GM03348 (cell line): ENCODE data around the gene ENAH.
A peak's percentile ranks its signal among the peaks of the same experiment; 100 is the strongest.

Experiments
- DNase-seq: peaks from one replicate; pipeline ENCODE4 v3.0.0; 2012; ENCODE audit warnings: low spot score

ENAH gene

DNA sequence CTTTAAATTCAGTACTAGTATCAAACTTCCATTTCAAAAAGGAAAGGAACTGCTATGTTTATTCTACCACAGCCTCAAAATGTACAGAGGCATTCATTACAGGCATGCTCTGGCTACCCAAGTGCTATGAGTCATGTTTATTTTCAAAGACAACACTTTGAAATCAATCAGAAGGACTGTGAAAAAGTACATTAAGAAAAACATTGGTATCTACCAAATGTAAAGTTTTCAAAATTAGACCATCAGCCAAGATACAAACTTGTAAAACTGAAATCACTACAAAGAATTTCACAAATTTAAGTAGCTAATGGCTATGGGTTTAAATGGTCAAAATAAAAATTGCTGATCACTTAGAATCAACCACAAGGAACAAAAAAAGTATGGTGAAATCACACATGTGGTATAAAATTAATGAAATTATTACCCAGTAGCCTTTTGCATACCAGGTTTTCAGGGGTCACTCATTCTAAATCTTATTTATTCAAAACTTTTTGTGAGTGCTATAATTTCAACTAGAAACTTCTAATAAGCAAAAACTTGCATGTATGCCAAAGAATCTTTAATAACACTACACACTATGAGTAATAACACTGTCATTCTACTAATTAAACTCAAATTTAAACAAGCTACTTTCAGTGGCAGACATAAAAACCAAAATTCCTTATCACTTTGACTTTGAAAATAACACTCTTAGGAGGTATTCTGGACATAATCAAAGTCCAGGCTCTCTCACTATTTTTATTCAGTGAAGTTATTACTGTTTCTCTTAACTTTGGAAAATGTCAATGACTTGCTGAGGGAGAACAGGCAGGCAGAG is 49.2 kb downstream of the ENAH start:
- DNase-seq, result peak; percentile 46

DNA sequence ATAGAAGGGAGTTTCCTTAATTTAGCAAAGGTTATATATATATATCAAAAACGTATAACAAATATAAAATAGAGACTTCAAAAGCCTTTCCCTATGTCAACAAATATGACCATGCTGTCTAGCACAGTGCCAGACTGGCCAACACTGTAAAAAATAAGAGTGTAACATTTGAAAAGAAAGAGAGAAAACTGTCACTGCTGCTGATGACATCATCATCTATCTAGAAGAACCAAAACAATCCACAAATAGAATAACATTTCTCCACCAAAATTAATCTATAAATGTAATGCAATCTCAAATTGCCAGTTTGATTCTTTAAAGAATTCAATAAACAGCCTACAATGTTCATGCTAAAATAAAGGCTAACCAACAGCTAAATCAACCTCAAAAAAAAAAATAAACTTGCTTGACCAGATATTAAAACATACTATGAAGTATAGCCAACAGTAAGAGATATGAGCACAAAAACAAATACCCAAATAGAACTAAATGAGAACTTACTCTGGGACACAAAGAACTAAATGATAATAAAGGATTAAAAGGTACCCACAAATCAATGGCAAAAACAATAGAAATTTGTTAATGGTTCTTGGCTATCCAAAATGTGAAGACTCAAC is 50.2 kb downstream of the ENAH start:
- DNase-seq, result no peak

DNA sequence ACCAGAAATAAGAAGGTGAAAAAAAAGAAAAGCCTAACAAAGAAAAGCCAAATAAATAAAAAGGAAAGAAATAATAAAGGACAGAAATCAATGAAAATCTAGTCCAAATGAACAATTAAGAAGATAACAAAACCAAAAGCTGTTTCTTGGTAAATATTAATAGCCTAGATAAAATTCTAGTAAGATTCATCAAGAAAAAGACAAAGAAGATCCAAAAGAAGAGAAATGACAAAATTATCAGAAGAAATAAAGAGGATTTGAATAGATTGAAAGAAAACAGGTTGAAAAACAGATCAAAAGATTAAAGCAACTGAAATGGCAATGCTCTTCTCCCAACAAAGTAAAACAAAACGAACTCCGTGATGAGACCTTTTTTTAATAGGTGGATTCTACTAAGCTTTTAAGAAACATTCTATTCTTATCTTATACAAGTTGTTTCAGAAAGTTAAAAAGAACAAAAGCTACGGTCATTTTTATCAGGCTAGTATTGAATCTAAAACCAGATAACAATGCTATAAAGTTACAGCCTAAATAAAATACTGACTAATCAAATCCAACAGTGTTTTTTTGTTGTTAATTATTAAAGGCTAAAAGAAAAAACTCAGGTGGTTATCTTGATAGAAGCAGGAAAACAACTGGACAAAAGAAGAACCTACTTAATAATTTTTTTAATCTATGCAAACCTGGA is 50.9 kb downstream of the ENAH start:
- DNase-seq, result no peak

DNA sequence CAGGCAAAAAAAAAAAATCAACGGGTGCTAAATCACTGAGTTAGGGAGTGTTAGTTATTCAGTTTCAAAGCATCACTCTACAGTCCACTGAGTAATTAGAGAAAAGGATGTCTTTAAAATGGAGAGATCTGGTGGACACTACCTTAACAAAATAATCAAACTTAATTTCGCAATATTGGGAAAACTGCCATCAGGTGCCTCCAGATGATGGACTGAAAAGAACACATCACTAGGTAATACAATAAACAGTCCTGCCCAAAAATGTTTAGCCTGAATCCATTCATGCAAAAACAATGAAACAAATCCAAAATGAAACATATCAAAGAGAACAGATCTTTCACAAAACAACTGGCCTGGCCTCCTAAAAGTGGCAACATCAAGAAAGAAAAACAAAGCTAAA is 54.1 kb downstream of the ENAH start:
- DNase-seq, result no peak

DNA sequence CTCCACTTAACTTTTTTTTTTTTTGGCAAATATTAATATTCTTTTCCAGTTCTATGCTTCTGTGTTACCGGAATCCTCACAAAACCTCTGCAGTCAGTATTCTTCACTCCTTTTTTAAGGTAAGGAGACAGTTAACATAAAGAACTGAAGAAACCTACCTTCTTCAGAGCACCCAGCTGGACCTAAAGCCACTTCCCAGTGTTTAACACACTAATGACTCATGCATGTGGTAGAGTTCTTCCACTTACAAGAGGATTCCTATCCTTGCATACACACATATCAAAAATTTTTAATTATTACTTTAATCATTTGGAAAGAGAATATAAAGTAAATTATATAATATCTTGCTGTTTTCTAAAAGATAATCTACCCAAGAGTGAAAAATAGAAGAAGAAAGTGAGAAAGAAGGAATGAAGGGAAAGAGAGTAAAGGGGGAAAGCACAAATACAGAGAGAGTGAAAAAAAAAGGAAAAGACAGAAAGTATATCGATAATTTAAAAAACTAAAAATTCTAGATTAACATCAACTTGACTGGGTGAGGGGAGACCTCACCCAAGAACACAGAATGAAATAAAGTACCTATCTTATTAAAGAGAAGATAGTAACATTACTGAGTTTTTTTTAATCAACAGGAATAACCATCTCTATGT is 54.9 kb downstream of the ENAH start:
- peak; percentile 30 for DNase-seq

DNA sequence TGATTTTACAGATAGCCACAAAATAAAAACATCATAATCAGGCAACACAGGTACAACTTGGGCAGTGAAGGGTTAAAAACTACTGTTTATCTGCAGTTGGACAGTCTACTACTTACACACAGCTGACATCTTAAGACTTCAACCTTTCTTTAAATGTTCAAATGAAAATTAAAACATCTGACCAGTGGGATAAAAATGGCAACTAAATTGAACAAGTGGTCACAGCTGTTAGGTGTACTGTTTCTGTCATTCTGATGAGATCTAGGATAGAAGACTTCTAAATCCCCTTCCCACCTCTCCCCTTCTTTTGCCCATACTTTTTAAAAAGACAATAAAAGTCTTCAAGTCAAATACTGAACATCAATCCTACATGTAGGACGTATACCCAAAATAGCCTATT is 56.2 kb downstream of the ENAH start:
- DNase-seq, result no peak

DNA sequence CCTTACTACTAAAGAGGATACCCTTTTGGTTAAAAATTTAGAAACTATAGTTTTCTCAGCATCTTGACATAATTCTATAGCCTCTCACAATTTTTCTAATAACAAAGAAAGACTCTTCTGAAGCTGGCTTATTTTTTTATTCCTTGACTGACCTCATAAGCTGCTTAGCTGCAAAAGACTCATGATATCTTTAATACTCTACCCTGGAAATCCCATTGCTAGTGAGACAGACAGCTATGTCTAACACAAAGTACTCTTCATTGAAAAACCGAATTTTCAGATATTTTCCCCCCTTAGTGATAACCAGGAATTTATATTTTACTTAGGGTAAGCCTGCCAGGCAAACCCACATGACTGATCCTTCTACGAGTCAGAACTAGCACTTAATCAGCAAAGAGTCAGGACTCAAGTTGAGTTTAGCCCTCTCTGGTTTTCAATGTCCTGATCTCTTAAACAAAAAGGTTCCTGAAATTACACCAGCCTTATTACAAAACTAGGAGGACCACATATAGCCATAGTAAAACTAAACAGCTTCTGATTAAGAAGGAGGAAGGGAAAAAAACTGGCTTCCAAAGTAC is 56.9 kb downstream of the ENAH start:
- no peak for DNase-seq

DNA sequence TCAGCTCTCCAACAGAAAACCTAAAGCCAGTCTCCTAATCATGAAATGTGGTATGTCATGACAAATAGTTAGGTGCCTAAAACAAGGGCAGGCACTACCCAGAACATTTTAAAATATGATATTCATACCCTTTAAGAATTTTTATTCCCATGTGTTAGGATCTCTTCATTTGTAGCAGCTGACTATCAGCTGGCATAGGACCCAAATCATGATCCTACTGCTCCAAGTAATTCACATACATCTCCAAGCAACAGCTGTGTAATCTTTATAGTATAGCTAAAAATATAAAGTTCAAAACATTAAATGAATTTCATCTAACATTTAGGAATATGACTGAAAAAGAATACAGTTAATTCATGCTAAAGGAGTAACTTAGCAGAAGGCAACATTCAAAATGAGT is 57.5 kb downstream of the ENAH start:
- DNase-seq, result no peak

DNA sequence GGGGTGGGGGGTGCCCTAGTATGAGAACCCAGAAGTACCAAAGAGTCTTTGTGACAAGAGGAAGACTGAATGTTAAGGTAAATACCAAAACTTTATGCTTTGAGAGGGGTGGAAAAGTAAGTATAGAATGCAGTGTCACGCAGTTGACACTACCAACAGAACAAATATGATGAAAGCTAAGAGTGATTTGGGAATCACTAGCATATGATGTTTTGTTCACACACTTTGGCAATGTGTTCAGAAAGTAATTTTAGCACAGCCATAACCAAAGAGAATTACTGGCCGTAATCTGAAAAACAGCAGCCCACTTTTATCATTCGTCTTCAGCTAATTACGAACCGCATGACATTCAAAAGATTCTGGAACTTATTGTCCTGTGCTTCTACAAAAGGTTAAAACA is 59.5 kb downstream of the ENAH start:
- no peak for DNase-seq

DNA sequence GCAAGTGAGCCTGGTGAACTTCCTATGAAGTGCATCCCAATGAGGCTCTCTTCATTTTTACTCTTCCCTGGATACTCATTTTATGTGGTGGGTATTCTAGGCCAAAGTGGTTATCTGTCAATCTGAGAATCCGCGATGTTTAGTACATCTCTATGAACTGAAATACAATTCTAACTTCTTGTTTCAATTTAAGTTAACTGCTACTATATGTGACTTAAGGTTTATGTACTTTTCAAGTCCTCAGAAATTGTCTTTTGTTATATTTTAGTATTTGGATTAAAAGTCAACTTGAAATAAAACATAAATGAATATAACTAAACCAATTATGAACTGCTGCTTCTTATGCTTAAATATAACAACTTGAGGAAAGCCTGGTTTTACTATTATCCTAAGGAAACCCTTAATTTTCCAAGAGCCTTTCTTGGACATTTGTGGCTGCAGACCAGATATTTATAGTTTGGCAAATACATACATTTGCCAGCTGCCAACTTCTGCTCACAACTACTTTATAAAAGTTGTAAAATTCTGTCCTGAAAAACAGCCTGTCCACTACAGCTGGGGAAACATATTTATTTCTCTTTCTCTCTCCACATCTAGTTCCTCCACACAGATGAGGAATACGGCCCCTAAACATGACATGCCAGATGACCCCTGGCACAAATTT is 60.4 kb downstream of the ENAH start:
- no peak for DNase-seq

DNA sequence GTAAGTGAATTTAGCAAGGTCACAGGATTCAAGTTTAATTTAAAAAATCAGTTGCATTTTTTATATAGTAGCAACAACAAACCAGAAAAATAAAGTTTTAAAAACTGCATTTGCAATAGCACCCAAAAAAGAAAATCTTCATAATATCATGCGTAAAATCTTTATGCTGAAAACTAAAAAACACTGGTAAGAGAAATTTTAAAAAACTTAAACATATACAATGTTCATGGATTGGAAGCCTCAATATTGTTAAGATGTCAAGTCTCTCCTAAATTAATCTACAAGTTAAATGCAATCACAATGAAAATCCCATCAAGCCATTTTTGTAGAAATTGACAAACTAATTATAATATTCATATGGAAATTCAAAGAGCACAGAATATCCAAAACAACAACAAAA is 65.6 kb downstream of the ENAH start:
- no peak for DNase-seq

DNA sequence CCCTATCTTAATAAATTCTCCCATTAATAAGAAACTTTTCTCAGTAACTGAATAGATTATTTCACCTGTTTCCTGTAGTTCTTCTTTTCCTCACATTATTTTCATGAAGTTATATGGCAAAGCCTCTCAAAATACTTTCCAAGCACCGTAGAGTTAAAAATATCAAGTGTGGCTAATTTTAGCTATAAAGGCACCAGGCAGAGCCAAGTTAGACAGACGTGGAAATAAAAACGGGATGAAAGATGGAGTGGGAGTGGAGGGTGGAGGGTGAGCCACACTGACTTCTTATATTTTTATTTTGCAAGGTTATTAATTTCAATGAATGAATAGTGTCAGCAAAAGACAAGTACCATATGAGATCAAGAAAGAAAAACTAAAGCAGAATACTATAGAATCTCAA is 71.7 kb downstream of the ENAH start:
- DNase-seq, result no peak

DNA sequence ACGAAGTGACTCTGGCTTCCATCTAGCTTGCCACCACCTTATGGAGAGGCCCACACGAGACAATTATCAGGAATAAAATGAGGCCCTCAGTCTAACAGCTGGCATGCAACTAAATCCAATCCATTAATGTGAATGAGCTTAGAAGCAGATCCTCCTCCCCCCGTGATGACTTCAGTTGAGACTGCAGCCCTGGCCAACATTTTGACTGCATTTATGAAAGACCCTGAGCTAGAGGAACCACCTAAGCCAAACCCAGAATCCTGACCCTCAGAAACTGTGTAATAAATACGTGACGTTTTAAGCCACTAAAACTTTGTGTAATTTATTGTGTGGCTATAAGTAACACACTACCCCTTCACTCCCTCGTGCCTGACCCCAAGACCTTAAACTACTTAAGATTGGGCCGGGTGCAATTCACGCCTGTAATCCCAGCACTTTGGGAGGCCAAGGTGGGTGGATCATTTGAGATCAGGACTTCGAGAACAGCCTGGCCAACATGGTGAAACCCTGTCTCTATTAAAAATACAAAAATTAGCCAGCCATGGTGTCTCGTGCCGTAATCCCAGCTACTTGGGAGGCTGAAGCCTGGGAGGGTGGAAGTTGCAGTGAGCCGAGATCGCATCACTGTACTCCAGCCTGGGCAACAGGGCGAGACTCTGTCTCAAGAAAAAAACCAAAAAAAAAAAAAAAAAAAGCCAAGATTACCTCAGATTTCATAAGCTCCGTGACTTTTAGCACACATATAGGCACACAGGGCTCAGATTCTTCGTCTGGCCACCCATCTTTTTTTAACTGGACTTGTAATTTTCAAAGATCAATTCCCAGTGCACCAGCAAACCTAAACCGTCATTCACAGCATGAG is 72.5 kb downstream of the ENAH start:
- DNase-seq, result no peak

DNA sequence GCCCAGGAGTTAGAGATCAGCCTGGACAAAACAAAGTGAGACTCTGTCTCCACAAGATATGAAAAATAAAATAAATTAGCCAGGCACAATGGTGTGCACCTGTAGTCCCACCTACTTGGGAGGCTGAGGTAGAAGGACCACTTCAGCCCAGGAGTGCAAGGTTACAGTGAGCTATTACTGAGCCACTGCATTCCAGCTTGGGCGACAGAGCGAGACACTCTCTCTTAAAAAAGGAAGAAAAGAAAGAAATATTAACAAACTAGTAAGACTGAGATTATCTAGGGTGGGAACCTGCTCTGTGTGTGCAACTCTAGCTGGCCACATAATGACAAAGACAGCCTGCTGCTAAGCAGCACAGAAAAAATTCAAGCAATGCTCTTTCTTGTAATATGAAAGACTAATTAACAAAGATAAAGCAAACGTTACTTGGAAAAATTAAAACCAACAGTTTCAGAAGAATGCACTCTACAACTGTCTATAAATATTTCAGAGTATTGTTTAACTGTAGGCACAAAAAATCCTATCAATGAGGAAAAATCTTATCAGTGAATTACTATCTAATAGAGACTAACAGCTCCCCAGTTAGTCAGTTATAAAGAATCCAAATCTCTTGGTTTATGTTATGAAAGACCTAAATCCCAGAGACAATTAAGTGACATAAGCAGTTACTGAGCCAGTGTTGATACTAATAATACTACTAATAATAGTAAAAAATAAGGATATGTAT is 74.5 kb downstream of the ENAH start:
- no peak for DNase-seq

DNA sequence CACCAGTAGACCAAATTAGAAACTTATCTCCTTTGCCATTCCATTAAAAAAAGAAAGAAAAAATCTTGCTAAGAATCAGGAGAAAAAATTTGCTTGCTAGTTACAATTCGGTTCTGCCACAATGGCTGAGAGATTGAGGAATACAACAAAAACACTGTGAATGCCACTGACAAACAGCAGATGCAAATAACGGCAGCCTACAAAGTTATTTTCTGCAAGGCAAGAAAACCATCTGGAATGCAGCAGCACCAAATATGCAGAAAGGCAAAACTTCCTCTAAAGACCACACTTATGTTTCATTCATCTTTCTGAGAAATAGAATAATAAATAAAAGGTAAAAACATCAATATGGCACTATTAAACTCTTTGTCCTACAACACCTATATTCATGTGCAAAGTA is 75.7 kb downstream of the ENAH start:
- DNase-seq, result peak; percentile 31

DNA sequence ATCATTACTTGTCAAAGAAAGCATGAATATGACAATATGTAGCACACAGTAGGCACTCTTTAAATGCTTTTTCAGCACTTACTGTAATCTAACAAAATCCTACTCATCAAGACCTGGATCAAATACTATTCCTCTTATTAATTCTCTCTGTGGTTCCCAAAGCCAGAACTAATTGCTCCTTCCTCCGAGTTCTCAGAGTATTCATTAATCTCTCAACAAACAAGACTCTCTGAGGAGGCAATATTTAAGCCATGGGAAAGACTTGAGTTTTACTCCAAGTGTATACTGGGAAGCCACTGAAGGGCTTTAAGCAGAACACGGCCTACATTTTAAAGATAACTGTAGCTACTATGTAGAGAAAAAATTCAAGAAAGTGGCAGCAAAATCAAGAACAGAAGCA is 79.7 kb downstream of the ENAH start:
- DNase-seq, result no peak

DNA sequence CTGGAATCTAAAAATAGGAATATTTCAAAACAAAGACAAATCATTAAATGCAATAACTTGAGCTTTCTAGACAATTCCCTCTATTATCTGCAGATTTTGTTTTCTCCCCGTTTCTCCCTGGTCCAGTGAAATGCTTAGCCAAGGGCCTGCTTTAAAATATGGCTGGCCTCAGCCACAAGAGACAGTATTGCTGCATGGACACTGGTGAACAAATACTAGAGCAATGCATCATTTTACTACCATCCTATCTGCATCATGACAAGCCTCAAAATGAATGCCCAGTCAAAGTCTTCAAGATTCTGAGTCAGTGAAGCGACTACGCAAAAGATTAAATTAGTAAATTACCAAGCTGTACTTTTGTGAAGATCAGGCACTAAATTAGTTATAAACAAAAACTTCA is 80.5 kb downstream of the ENAH start:
- peak; percentile 62 for DNase-seq

DNA sequence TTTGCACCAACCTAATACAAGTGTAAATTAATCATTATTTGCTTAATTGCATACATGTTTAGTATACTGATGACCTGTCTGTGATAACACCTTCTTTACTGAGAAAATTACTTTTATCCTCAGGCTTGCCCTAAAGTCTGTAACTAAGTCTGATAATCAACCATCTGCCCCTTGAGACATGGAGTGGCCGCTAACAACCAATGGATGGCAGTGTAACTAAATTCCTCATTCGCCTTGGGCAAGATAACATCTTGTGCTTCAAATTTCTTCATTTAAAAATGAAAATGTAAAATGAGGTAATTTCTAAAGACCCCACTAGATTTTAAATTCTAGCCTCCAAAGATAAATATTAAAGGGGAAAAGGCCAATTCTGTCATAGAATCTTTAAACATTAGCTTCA is 85.1 kb downstream of the ENAH start:
- no peak for DNase-seq

DNA sequence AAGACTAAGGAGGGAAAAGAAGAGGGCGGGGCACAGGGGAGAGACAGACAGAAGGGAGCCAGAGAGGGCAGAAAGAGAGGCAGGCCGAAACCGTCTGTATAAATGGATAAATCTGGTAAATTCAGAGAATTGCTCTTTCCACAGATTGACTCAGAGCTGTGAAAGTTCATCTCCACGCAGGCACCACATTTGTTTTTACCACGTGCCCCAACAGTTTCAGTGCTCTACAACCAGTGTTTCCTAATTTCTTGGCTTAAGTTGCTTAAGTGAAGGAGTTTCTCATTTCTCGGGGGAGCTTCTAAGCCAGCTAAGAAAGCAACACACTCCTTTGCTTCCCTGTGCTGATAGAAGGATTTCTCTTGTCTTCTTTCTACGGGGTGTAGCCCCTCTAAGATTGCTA is 87.1 kb downstream of the ENAH start:
- peak; percentile 69 for DNase-seq

DNA sequence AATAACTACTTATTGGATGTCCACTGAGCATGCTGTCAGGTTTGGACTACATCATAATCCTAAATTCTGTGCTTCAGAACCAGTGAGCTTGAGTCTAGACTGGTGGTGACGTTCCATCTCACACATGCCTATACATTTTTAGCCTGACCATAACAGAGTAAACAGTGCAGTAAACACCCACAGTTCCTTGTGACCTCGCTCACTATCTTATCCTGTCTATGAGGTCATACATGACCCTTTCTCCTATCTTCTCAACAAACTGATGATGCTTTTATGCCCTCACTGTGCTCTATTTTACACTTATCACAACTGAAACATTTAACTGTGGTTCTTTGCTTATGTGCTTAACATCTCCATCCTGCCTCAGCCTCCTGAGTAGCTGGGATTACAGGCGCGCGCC is 91.2 kb downstream of the ENAH start:
- no peak for DNase-seq
